ENCODE results near the gene PDGFC.

- TF ChIP-seq, protein P1, sequence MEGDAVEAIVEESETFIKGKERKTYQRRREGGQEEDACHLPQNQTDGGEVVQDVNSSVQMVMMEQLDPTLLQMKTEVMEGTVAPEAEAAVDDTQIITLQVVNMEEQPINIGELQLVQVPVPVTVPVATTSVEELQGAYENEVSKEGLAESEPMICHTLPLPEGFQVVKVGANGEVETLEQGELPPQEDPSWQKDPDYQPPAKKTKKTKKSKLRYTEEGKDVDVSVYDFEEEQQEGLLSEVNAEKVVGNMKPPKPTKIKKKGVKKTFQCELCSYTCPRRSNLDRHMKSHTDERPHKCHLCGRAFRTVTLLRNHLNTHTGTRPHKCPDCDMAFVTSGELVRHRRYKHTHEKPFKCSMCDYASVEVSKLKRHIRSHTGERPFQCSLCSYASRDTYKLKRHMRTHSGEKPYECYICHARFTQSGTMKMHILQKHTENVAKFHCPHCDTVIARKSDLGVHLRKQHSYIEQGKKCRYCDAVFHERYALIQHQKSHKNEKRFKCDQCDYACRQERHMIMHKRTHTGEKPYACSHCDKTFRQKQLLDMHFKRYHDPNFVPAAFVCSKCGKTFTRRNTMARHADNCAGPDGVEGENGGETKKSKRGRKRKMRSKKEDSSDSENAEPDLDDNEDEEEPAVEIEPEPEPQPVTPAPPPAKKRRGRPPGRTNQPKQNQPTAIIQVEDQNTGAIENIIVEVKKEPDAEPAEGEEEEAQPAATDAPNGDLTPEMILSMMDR (IDR thresholded peaks at IDR 0.05): no peak
- no peak for TF ChIP-seq POLR2A (IDR thresholded peaks at IDR 0.05)
These were observed 42.1 kb upstream of the PDGFC start for GRCh38 chr4:157013656-157014055.
